ENCODE data around the gene NCAPD3. TPM values are rescaled to one million over a fixed set of nuclear protein-coding genes. Genes with fewer than 3 reads are reported as not detected.

Gene NCAPD3
- total and polyA plus RNA-seq, 9 of the 15 experiments (the other 6 are each of a cell fraction or from before 2014, with no cell fraction given) = 23.6 to 80.6 (median 58.6) TPM

GRCh38 chr11:134250675-134251074 lies 26.9 kb upstream of the NCAPD3 start (continued):
- TF ChIP-seq TFAP4 (CRISPR knock-in tag; IDR thresholded peaks at IDR 0.05; ENCODE audit: borderline replicate concordance) = no peak
- TF ChIP-seq E2F4 (CRISPR knock-in tag; IDR thresholded peaks at IDR 0.05; ENCODE audit: low read depth) = no peak
- no peak for TF ChIP-seq JUNB (CRISPR knock-in tag; conservative IDR thresholded peaks at IDR 0.05)
- TF ChIP-seq SREBF1 (IDR thresholded peaks at IDR 0.05; ENCODE audit: borderline replicate concordance, low read depth, low read length) = no peak

- no peak overlapping the region for H3K9ac ChIP-seq (ENCODE audit: insufficient read depth in 1 of 2, low read depth in 2 of 2, low read length in 2 of 2)
- no peak for DNase-seq (ENCODE audit: extremely low read depth in 1 of 4, low spot score in 3 of 4)
- no peak overlapping the region for H3K27ac ChIP-seq (ENCODE audit: extremely low read depth, low read depth, low read length)
- H3K4me3 ChIP-seq = no peak overlapping the region
- no peaks in the 10 kb centered on the region for H4K20me1 ChIP-seq (replicated peaks; ENCODE audit: control insufficient read depth, insufficient read depth, low read length)
- peaks cover 3 to 17% of the 10 kb centered on the region in 2 experiments; a peak in 4 of 5 replicates for H3K4me1 ChIP-seq (replicated peaks in 1 of 2; ENCODE audit: control insufficient read depth in 2 of 2, insufficient read depth in 2 of 2, low read length in 2 of 2)
- no peak for ATAC-seq
- intact Hi-C loops (cut with micrococcal nuclease) = no loop called here
- ChIA-PET POLR2A (no interaction called here), CTCF (ENCODE audit: low intra/inter-chr PET ratio) (no interaction called here)
- no peaks in the 10 kb centered on the region for H3K9me3 ChIP-seq (replicated peaks; ENCODE audit: control insufficient read depth, insufficient read depth, low read depth, low read length)
- BruUV-seq (replicated peaks) = no TSS peak
- H3K4me2 ChIP-seq (ENCODE audit: insufficient read depth, low read length) = no peak overlapping the region
- H3K79me2 ChIP-seq (ENCODE audit: control insufficient read depth, insufficient read depth, low read length) = peaks cover 28% of the 10 kb centered on the region
- H3K9me1 ChIP-seq (ENCODE audit: control insufficient read depth, insufficient read depth, low read length) = no peaks in the 10 kb centered on the region
- no peak overlapping the region for H2AFZ ChIP-seq (ENCODE audit: low read depth, low read length)
- H3K36me3 ChIP-seq (ENCODE audit: control insufficient read depth, insufficient read depth, low read length) = peaks cover 61% of the 10 kb centered on the region
- FAIRE-seq = no peak
- no peaks in the 10 kb centered on the region for H3K27me3 ChIP-seq (ENCODE audit: control insufficient read depth in 2 of 2, insufficient read depth in 2 of 2, low read length in 2 of 2)
- in situ Hi-C loops (cut with MboI) = no loop called here
- 93% methylated on average over 3 of the region's 3 CpGs for WGBS (ENCODE audit: insufficient coverage, low coverage, missing lambda C conversion rate)
- TF ChIP-seq ILF3 (IDR thresholded peaks at IDR 0.05; ENCODE audit: borderline replicate concordance) = no peak
- TF ChIP-seq MAFK (IDR thresholded peaks at IDR 0.05; ENCODE audit: low read length) = no peak
- no peak for TF ChIP-seq CSDE1 (IDR thresholded peaks at IDR 0.05)
- no peak for TF ChIP-seq ZBTB12 (CRISPR knock-in tag; IDR thresholded peaks at IDR 0.05)
- no peak for TF ChIP-seq RUNX1 (IDR thresholded peaks at IDR 0.05; ENCODE audit: low read depth)
- no peak for TF ChIP-seq ZNF584 (CRISPR knock-in tag; IDR thresholded peaks at IDR 0.05; ENCODE audit: low read depth)
- no peak for TF ChIP-seq ETS1 (conservative IDR thresholded peaks at IDR 0.05; ENCODE audit: control insufficient read depth, low read depth, low read length)
- no peak for TF ChIP-seq ZFP91 (CRISPR knock-in tag; IDR thresholded peaks at IDR 0.05)
- TF ChIP-seq FUS (optimal IDR thresholded peaks at IDR 0.05; ENCODE audit: low read depth, low read length) = no peak
- TF ChIP-seq DPF2 (IDR thresholded peaks at IDR 0.05) = no peak
Measured at GRCh38 chr11:134250246-134250645, 26.5 kb upstream of the NCAPD3 start.
